ENCODE measurements around the gene ROBO1. TPM values are rescaled to one million over a fixed set of nuclear protein-coding genes. Genes with fewer than 3 reads are reported as not detected.

ROBO1 gene
- total and polyA plus RNA-seq, 4 donors, result 68.8 to 181 (median 106) TPM

DNA sequence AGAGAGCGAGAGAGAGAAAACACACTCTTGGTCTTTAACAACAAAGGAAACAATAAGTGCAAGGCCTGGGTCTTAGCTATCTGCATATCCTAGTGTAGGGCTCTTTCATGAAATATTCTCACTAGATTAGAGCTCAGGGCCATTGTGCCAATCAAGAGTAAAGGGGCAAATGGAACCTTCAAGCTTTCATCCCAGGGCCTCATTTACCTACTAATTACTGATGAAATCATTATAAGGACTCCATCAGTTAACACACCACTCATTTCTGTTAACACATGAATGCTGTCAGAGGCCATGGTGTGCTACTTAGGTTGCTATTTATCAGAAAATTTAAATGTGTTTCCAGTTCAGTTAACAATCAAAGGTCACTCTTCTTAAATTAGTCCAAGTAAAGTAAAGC is 597.8 kb downstream of the ROBO1 start:
- Histone ChIP-seq H3K27me3 (ENCODE audit: control insufficient read depth, insufficient read depth, low read length) (no peaks in the 10 kb centered on the region), H3K4me1 (ENCODE audit: control insufficient read depth, insufficient read depth, low read length) (no peaks in the 10 kb centered on the region), H3K36me3 (ENCODE audit: control insufficient read depth, insufficient read depth, low read length) (peaks cover 4% of the 10 kb centered on the region), H3K27ac (ENCODE audit: low read depth, low read length) (no peak overlapping the region), H3K4me3 (ENCODE audit: low read depth, low read length) (no peak overlapping the region), H3K9me3 (ENCODE audit: control insufficient read depth, insufficient read depth, low read length) (no peaks in the 10 kb centered on the region)
- DNase-seq (ENCODE audit: low read depth in 4 of 6, low spot score in 6 of 6), result peak in 1 of 6 donors; percentile 49
- WGBS (ENCODE audit: insufficient coverage), result no CpG with 5 or more reads among the region's 1 CpG

DNA sequence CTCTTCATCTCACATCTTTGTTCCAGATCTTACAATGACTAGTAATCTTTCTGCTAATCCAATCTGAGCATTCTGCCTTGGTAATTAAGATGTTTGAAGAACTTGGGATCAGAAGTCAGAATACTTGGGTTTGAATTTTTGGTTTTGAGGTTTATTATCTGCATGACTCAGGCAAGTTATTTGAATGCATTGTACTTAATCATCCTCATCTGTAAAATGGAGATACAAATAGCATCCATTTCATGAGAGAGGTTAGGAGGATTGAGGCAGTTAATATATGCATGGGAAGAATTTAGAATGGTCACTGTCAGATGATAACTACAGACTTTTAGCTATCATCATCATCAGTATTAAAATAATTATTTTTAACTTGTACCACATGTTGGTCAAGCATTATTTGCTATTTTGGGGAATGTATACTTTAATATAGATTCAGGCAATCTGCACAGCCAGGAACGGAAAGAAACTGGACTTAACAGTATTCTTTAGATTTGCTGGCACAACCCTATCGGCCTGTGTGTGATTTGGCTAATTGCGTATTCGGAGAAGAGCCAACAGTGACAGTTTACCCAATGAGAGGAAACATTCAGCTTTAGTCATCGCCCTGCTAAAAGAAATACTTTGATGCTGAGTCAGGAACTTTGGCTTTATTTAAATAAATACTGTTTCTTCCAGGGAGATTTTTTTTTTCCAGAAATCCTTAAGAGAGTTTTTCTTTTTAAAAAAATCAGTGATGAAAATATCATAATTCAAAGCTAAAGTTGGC is 600.0 kb downstream of the ROBO1 start:
- Histone ChIP-seq H3K4me1 (ENCODE audit: control insufficient read depth, insufficient read depth, low read length) (no peaks in the 10 kb centered on the region), H3K4me3 (ENCODE audit: low read depth, low read length) (no peak overlapping the region), H3K27me3 (ENCODE audit: control insufficient read depth, insufficient read depth, low read length) (no peaks in the 10 kb centered on the region), H3K27ac (ENCODE audit: low read depth, low read length) (peak overlapping the region; percentile 33), H3K9me3 (ENCODE audit: control insufficient read depth, insufficient read depth, low read length) (no peaks in the 10 kb centered on the region), H3K36me3 (ENCODE audit: control insufficient read depth, insufficient read depth, low read length) (no peaks in the 10 kb centered on the region)
- DNase-seq (ENCODE audit: low read depth in 4 of 6, low spot score in 6 of 6), result peak in 5 of 6 donors; percentile 31 to 92 (median 53)
- WGBS (ENCODE audit: insufficient coverage), result 35% methylated on average over 3 of the region's 5 CpGs

DNA sequence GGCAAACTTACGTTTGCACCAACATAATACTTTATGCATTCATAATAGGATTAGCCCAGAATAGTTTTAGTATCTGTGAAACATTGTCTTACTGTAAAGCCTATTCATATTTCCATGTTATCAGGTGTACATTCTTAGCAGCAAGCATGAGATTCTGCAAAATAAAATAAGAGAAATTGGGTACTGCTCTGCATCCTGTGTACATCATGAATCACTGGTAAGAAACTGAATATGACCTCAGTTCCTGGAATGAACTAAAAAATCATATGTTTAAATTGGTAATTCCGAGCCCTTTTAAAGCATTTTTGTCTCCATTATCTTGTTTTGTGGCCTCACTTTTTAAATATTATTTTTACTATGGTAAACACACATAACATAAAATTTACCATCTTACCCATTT is 605.1 kb downstream of the ROBO1 start:
- no CpG with 5 or more reads among the region's 2 CpGs for WGBS (ENCODE audit: insufficient coverage)
- DNase-seq (ENCODE audit: low read depth in 4 of 6, low spot score in 6 of 6), result no peak
- no peaks in the 10 kb centered on the region for H3K4me1 ChIP-seq (ENCODE audit: control insufficient read depth, insufficient read depth, low read length)

DNA sequence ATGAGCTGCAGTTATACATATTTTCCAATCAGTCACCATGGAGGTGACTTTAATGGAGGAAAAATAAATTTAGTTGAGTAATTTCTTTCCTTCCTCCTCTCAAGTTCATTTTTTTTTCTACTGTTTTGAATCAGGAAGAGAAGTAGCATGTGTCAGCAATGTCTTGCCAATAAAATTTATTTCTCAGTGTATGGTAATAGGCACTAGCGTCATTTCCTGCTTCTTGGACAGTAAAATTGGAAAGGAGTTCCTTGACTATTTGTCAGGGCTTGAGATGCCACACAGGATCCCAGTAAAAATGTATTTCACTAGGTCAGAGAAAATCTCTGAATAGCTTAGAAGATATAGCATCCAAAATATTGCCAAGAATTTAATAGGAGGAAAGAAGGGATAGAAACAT is 605.9 kb downstream of the ROBO1 start:
- peak in 1 of 6 donors; percentile 35 for DNase-seq (ENCODE audit: low read depth in 4 of 6, low spot score in 6 of 6)

More for the DNA sequence above, 605.1 kb downstream of the ROBO1 start:
- no peaks in the 10 kb centered on the region for H3K9me3 ChIP-seq (ENCODE audit: control insufficient read depth, insufficient read depth, low read length)
- no peaks in the 10 kb centered on the region for H3K36me3 ChIP-seq (ENCODE audit: control insufficient read depth, insufficient read depth, low read length)
- no peak overlapping the region for H3K27ac ChIP-seq (ENCODE audit: low read depth, low read length)
- no peaks in the 10 kb centered on the region for H3K27me3 ChIP-seq (ENCODE audit: control insufficient read depth, insufficient read depth, low read length)
- no peak overlapping the region for H3K4me3 ChIP-seq (ENCODE audit: low read depth, low read length)

DNA sequence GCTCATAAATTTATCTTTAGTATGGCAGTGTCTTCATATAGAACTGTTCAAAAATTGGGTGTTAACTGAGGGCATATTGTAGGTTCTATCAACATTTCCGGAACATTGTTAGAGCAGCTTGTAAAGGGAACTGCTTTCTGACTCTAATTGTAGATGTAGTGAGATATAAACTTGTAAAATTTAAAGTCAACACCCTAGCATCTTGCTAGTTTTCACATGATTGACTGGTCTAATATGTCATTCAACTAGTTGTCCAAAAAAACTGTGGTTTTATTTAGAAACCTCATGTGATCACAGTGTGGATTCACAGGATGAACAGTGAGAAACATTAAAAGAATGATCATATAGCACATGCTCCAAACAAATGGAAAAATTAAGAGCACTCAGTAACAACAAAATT is 607.4 kb downstream of the ROBO1 start:
- H3K4me1 ChIP-seq (ENCODE audit: control insufficient read depth, insufficient read depth, low read length), result no peaks in the 10 kb centered on the region
- no peaks in the 10 kb centered on the region for H3K9me3 ChIP-seq (ENCODE audit: control insufficient read depth, insufficient read depth, low read length)
- H3K27ac ChIP-seq (ENCODE audit: low read depth, low read length), result no peak overlapping the region
- no peaks in the 10 kb centered on the region for H3K27me3 ChIP-seq (ENCODE audit: control insufficient read depth, insufficient read depth, low read length)
- no CpG with 5 or more reads among the region's 1 CpG for WGBS (ENCODE audit: insufficient coverage)
- H3K36me3 ChIP-seq (ENCODE audit: control insufficient read depth, insufficient read depth, low read length), result no peaks in the 10 kb centered on the region
- no peak overlapping the region for H3K4me3 ChIP-seq (ENCODE audit: low read depth, low read length)
- peak in 1 of 6 donors; percentile 56 for DNase-seq (ENCODE audit: low read depth in 4 of 6, low spot score in 6 of 6)

More for the DNA sequence above, 605.9 kb downstream of the ROBO1 start:
- Histone ChIP-seq H3K4me1 (ENCODE audit: control insufficient read depth, insufficient read depth, low read length) (no peaks in the 10 kb centered on the region), H3K4me3 (ENCODE audit: low read depth, low read length) (no peak overlapping the region), H3K27ac (ENCODE audit: low read depth, low read length) (no peak overlapping the region), H3K9me3 (ENCODE audit: control insufficient read depth, insufficient read depth, low read length) (no peaks in the 10 kb centered on the region), H3K27me3 (ENCODE audit: control insufficient read depth, insufficient read depth, low read length) (no peaks in the 10 kb centered on the region), H3K36me3 (ENCODE audit: control insufficient read depth, insufficient read depth, low read length) (no peaks in the 10 kb centered on the region)
- 100% methylated on average over 1 of the region's 1 CpG for WGBS (ENCODE audit: insufficient coverage)

DNA sequence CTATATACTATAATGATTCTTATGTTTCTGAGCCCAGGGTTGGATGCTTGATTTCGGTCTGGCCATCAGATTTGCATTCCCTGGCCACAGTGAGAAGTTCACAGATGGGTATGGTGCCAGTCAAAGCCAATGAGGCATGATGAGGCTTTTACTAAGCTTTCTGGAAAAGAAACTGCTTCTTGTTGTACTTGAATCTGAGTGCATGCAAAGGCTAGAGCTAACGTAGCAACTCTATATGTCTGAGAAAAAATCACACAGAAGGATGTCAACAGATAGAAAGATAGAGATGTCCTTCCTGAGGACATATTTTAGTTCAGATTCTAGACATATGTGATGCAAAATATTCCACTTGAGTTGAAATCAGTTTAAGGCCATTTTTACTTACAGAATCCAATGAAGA is 608.1 kb downstream of the ROBO1 start:
- Histone ChIP-seq H3K27ac (ENCODE audit: low read depth, low read length) (no peak overlapping the region), H3K4me3 (ENCODE audit: low read depth, low read length) (no peak overlapping the region), H3K4me1 (ENCODE audit: control insufficient read depth, insufficient read depth, low read length) (no peaks in the 10 kb centered on the region), H3K36me3 (ENCODE audit: control insufficient read depth, insufficient read depth, low read length) (no peaks in the 10 kb centered on the region), H3K27me3 (ENCODE audit: control insufficient read depth, insufficient read depth, low read length) (no peaks in the 10 kb centered on the region), H3K9me3 (ENCODE audit: control insufficient read depth, insufficient read depth, low read length) (no peaks in the 10 kb centered on the region)
- 60% methylated on average over 1 of the region's 2 CpGs for WGBS (ENCODE audit: insufficient coverage)
- peak in 1 of 6 donors; percentile 59 for DNase-seq (ENCODE audit: low read depth in 4 of 6, low spot score in 6 of 6)

DNA sequence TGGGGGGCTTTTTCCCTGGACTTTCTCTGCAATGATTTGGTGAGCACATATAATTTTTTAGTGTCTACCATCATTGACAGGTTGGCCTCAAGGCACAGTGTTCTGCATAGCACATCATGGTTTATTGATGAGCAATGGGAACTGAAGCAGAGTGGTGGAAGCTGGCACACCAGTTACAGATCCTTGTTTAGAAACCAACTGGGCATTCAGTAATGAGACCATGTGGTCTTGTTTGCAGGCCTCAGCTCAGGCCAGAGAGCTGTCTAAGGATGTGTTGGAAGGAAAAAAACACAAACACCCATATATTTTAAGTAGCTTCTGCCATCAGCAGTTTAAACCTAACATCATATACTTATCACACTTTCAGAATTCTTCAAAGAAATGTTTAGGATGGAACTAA is 610.6 kb downstream of the ROBO1 start:
- Histone ChIP-seq H3K4me3 (ENCODE audit: low read depth, low read length) (no peak overlapping the region), H3K36me3 (ENCODE audit: control insufficient read depth, insufficient read depth, low read length) (no peaks in the 10 kb centered on the region), H3K27ac (ENCODE audit: low read depth, low read length) (no peak overlapping the region), H3K27me3 (ENCODE audit: control insufficient read depth, insufficient read depth, low read length) (no peaks in the 10 kb centered on the region), H3K4me1 (ENCODE audit: control insufficient read depth, insufficient read depth, low read length) (no peaks in the 10 kb centered on the region), H3K9me3 (ENCODE audit: control insufficient read depth, insufficient read depth, low read length) (no peaks in the 10 kb centered on the region)
- DNase-seq (ENCODE audit: low read depth in 4 of 6, low spot score in 6 of 6), result peak in 2 of 6 donors; percentile 29 to 66

DNA sequence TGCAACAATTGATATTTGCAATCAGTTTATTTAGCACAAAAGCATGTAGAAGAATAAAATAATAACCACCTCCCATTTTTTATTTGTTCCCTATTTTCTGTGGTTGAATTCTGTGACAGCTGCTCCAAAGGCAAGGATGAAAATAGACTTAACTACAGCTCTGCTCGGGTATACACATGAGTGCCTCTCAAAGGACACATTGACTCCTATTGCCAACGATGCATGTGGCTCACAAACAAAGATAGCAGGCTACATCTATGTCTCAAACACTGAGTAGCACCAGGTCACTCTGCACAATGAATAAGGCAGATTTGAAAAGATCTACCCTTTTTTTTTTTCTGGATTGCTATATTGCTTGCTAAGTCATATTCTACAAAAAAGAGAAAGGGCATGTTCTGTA is 612.9 kb downstream of the ROBO1 start:
- no peaks in the 10 kb centered on the region for H3K4me1 ChIP-seq (ENCODE audit: control insufficient read depth, insufficient read depth, low read length)
- 16% methylated on average over 2 of the region's 2 CpGs for WGBS (ENCODE audit: insufficient coverage)
- no peaks in the 10 kb centered on the region for H3K27me3 ChIP-seq (ENCODE audit: control insufficient read depth, insufficient read depth, low read length)
- no peak overlapping the region for H3K4me3 ChIP-seq (ENCODE audit: low read depth, low read length)
- no peaks in the 10 kb centered on the region for H3K9me3 ChIP-seq (ENCODE audit: control insufficient read depth, insufficient read depth, low read length)
- peak in 2 of 6 donors; percentile 53 to 80 for DNase-seq (ENCODE audit: low read depth in 4 of 6, low spot score in 6 of 6)
- no peak overlapping the region for H3K27ac ChIP-seq (ENCODE audit: low read depth, low read length)
- H3K36me3 ChIP-seq (ENCODE audit: control insufficient read depth, insufficient read depth, low read length), result no peaks in the 10 kb centered on the region

DNA sequence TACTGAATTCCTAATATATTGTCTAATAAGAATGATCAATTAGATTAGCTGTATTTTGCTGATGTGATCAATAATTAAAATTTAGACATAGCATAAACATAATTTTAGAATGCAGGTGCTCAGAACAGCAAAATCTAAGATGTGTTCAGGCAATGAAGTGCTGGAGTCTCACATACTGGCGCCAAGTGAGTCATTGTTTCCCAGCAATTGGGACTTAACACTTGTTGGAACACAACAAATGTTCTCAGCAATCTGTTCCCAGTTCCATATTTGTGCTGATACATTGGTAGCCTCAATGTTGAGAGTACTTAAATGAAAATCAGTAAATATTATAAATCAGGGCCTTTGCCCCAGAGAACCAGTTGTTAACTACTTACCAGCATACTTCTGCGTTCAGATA is 619.0 kb downstream of the ROBO1 start:
- WGBS (ENCODE audit: insufficient coverage), result 100% methylated on average over 1 of the region's 2 CpGs
- Histone ChIP-seq H3K27me3 (ENCODE audit: control insufficient read depth, insufficient read depth, low read length) (no peaks in the 10 kb centered on the region), H3K9me3 (ENCODE audit: control insufficient read depth, insufficient read depth, low read length) (no peaks in the 10 kb centered on the region), H3K4me1 (ENCODE audit: control insufficient read depth, insufficient read depth, low read length) (no peaks in the 10 kb centered on the region), H3K27ac (ENCODE audit: low read depth, low read length) (no peak overlapping the region), H3K4me3 (ENCODE audit: low read depth, low read length) (no peak overlapping the region), H3K36me3 (ENCODE audit: control insufficient read depth, insufficient read depth, low read length) (no peaks in the 10 kb centered on the region)
- DNase-seq (ENCODE audit: low read depth in 4 of 6, low spot score in 6 of 6), result no peak

DNA sequence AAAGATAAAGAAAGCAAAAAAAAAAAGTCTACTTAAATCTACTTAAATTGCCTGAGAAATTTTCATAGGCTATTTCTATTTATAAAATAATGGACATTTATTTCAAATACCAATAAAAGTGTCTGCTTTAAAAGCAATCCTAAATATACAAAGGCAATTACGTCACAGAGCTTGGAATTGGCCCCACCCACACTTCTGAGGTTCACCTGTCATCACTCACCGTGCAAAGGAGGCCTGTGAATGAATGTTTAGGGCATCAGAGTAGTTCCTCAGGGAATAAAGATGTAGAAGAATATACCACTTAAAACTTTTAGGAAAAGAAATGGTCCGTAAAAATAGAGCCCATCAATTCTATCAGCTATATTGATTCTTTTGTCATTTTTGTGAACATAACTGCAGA is 621.8 kb downstream of the ROBO1 start:
- WGBS (ENCODE audit: insufficient coverage), result no CpG with 5 or more reads among the region's 3 CpGs
- H3K9me3 ChIP-seq (ENCODE audit: control insufficient read depth, insufficient read depth, low read length), result no peaks in the 10 kb centered on the region
- no peak overlapping the region for H3K4me3 ChIP-seq (ENCODE audit: low read depth, low read length)
- H3K27ac ChIP-seq (ENCODE audit: low read depth, low read length), result no peak overlapping the region
- no peaks in the 10 kb centered on the region for H3K36me3 ChIP-seq (ENCODE audit: control insufficient read depth, insufficient read depth, low read length)
- no peaks in the 10 kb centered on the region for H3K27me3 ChIP-seq (ENCODE audit: control insufficient read depth, insufficient read depth, low read length)
- H3K4me1 ChIP-seq (ENCODE audit: control insufficient read depth, insufficient read depth, low read length), result no peaks in the 10 kb centered on the region
- no peak for DNase-seq (ENCODE audit: low read depth in 4 of 6, low spot score in 6 of 6)

Measured in spinal cord (tissue), 10 donors.